ENCODE measurements around the gene FYB2. TPM values are rescaled to one million over a fixed set of nuclear protein-coding genes. Genes with fewer than 3 reads are reported as not detected.

The FYB2 gene
- total RNA-seq, 1 donor from 2014 or later, result not detected

DNA sequence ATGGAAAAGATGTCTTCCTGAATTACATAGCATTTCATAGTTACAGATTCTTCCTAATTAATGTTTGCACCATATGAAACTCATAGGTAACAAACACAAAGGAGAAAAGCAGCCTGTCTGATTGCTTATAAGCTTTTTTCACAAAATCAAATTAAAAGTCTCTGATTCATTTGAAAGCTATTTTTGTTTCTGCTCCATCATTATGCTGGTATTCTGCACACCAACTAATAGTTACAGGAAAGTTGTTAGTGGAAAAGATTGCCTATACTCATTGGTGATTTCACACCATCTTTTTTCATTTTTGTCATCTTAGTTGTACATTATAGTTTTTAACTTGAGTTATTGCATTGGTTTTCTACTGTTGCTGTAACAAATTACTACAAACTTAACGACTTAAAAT is 104.0 kb downstream of the FYB2 start:
- intact Hi-C loops (cut with micrococcal nuclease), result no loop called here

DNA sequence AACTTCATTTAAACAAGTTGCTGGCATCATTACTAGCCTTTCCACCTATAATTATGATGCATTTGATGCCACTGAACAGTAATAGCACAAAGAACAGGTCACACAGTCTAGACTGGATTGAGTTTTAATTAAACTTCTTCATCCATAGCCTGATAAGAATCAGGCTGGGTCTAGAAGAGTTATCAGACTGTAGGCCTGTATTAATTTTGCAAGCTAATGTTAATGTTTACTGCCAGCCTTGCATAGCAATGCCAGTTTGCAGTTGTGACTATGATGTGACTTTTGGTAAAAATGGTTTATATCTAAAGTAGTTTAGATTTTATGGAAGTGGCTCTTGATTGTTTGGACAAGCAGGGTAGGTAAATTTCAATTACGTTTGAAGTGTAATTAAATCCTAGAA is 106.1 kb downstream of the FYB2 start:
- intact Hi-C loops (cut with micrococcal nuclease), result loop anchor here (5.0 kb wide), 1 partner anchor 126 kb away; no protein-coding TSS in a partner anchor

DNA sequence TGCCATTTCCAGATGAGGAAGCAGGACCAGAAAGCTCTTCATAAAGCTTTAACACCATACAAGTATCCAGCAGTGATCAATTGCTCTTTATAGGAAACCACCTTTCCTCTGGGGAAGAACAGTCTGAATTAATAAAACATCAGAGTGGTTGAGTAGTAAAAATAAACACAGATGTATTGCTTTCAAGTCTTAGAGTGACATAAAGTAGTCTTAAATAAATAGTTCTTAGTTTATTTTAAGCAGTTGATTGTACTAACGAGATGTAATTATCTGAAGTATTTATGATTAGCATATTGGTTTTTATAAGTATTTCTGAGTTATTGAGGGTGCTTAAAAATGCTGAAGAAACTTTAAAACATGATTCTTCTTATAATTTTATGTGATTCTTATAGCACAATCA is 107.1 kb downstream of the FYB2 start:
- intact Hi-C loops (cut with micrococcal nuclease), result loop anchor here (5.0 kb wide), 1 partner anchor 125 kb away; no protein-coding TSS in a partner anchor

DNA sequence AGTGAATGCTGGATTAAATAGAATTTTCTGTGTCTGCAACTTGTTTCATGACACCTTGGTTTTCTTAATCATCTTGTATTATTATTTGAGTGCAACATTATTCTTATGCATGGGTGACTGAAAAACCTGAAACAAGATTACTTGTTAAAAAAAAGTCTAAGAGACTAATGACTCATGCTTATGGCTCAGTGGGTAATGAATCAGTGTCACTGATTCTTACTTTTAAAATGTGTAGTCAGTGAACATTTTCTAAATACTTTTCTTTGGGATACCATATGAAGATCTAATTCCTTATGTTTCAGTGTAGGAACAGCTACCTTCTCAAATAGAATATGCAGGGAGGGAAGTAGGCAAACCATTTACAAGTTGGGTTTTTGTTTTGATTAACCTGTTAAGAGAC is 108.6 kb downstream of the FYB2 start:
- intact Hi-C loops (cut with micrococcal nuclease), result loop anchor here (5.0 kb wide), 1 partner anchor 123 kb away; no protein-coding TSS in a partner anchor

DNA sequence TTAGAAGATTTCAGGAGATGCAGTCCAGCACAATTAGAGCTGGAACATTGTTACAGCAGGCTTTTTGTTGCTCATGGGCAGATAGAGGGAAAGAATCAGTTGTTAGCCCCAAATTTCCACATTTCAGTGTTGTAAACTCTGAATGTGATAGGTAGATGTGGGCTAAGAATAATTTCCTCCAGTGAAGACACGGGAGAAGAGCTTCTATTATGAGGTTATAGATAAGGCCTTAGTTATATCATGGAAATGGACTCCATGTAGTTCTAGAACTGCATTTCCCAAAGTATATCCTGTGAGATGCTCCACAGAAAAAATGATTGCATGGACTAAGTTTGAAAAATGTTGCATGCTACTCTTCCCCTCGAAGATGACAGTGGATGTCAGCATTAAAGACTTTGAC is 109.2 kb downstream of the FYB2 start:
- intact Hi-C loops (cut with micrococcal nuclease), result loop anchor here (2.0 to 5.0 kb wide), 2 partner anchors 111 to 123 kb away; no protein-coding TSS in a partner anchor

DNA sequence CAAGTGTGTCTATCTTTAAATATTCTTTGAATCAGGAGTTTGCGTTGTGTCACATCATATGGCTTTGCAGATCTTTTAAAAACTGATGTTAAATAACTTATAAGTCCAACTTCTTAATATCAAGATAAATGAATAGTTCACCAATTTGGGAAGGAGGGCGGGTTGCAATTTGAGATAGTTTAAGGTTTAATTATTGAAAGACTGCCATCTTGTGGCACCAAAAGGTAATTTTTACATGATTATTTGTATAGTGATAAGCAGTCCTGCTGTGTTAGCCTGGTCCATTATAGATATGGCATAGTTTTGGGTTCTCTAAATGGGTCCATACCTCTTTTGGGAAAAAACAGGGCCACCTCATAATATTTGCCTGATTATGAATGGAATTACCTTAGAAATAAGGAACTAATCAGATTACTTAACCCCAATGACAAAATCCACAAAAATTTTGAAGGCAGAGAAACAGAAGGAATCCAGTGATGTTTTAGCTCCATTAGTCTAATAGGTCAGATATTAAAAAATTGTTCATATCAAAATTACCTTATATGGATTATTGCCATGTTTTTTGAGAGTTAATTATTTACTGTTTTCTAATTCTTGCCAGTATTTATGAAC is 109.8 kb downstream of the FYB2 start:
- intact Hi-C loops (cut with micrococcal nuclease), result loop anchor here (2.0 kb wide), 1 partner anchor 111 kb away; no protein-coding TSS in a partner anchor

DNA sequence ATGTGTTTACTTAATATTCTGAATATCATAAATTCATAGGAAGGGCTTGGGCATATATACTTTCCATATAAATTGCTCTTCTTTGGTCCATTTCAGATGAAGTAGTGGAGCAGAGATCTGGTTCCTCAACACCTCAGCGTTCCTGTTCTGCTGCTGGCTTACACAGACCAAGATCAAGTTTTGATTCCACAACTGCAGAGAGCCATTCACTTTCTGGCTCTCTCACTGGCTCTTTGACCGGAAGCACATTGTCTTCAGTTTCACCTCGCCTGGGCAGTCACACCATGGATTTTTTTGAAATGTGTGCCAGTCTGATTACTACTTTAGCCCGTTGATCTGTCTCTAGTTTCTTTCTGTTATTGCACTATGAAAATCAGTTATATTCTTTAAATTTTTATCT is 111.8 kb downstream of the FYB2 start:
- intact Hi-C loops (cut with micrococcal nuclease), result no loop called here

DNA sequence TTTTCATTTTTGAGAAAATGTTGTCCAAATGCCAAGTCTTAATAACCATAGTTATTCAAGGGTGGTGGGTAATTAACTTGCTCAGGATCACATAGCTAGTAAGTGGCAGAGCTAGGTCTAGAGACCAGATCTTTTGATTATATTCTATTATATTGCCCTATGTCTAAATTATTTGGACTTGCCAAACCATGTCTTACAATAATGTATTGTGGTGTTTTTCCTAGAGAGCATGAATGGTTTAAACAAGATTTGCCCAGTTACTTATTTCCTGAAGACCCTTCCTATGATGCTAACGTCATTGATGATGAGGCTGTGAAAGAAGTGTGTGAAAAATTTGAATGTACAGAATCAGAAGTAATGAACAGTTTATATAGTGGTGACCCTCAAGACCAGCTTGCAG is 115.5 kb downstream of the FYB2 start:
- intact Hi-C loops (cut with micrococcal nuclease), result no loop called here

DNA sequence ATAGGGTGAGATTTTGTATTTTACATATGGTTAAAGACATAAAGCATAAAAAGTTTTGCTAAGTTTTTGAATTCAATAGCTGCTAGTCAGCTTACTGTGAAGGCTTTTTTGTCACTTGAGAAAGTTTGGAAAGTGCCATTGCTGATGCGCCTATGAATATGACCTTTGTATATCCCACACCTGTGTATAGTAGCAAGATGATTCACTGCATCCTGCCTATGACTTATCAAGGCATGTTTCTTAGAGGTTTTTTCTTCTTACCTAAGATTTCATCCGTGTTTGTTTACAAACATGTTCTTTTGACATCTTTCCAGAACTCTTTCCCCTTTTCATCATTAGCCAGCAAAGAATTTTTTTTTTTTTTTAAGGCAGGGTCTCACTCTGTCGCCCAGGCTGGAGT is 122.5 kb downstream of the FYB2 start:
- intact Hi-C loops (cut with micrococcal nuclease), result no loop called here

DNA sequence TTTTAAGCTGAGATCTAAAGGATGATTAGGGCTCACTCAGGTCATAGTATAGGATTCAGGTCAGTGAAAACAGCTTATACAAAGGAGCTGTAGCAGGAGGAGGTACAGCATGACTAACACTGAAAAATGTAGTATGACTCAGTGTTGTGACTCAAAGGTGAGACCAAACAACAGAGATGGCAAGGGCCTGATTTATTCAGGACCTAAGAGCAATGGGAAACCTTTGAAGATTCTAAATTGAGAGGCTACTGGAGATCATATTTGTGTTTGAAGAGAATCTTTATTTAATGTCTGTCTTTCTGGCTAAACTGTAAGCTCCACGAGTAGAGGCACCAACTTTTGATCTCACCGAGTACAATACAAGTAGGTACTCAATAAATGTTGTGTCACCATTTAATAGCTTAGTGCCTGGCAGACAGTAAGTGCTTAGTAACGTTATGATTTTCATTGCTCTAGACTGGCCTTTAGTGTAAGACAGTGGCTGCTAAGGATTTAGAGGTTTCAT is 130.6 kb downstream of the FYB2 start:
- intact Hi-C loops (cut with micrococcal nuclease), result no loop called here

DNA sequence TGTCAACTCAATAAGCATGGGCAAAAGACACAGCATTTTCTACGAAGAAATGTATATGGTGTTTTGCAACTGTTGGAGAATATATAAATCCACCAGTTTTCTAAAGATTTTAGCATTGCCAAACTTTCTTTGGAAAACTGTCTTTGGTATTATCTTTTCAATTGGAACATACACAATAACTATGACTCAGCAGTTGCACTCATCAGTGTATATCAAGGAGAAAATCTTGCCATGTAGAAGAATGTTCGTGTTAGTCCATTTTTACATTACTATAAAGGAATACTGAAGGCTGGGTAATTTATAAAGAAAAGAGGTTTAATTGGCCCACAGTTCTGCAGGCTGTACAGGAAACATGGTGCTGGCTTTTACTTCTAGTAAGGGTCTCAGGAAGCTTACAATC is 133.0 kb downstream of the FYB2 start:
- intact Hi-C loops (cut with micrococcal nuclease), result no loop called here

DNA sequence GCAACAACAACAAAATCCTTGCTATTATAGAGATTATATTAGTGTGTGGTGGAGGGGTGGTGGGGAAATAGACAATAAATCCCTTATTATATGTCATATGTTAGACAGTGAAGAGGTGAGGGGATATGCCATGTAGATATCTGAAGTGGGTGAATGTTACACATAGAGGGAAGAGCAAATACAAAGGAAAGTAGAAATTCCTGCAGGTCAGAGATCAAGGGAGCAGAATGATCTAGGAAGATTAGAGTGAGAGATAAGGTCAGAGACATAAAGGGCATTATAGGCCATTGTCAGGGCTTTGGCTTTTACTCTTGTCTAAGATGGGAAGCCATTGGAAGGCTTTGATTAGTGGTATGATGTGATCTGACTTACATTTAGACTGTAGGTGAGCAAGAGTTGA is 135.6 kb downstream of the FYB2 start:
- intact Hi-C loops (cut with micrococcal nuclease), result no loop called here

DNA sequence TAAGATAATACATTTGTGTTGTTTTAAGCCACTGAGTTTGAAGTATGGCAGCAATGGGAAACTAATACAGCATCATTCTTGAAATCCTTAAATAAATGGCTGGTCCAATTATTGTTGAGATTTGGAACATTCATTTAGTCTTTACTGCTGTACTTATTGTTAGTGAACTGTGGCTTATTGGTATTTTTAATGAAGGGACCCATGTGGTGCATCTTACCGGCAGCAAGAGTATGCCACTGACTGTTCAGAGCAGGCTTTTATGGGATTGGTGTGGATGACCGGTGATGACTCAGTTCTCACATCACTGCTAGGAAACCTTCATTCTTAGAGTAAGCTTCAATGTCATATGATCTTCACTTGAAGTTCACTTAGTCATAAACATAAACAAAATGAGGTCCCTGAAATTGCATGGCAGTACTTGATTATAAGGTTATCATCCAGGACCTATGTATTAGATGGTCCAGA is 142.6 kb downstream of the FYB2 start:
- intact Hi-C loops (cut with micrococcal nuclease), result no loop called here

DNA sequence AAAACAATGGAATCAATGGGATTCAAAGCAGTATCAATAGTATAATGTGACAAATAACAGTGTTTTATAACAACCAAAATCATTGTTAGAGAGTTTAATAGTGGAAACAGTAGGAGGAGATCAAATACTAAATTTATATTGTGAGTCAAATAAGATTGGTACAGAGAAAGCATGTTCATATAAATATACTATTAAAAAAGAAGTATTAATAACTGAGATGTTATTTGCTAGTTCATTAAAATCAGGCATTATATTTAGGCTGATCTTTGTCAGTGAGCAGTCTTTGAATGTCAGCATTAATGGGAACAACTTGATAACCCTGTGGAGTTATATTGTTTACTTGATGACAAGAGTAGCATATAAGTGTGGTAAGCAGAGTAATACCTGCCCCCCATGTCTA is 143.4 kb downstream of the FYB2 start:
- intact Hi-C loops (cut with micrococcal nuclease), result no loop called here

DNA sequence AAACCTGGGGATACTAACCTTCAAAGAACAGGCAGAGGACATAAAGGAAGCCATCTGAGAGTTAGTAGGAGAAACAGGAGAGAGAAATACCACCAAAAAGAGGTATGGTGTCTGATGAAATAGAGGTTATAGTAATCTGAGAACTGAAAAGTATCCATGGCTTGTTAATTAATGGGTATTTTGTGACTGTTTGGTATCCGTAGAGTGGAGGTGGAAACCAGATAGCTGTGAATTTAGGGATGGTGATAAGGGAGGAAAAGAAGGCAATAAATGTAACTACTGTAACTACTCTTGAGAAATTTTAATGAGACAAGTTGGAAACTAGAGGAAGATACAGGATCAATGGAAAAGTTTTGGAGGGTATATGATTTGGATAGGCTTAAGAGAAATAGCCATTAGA is 146.6 kb downstream of the FYB2 start:
- intact Hi-C loops (cut with micrococcal nuclease), result no loop called here

DNA sequence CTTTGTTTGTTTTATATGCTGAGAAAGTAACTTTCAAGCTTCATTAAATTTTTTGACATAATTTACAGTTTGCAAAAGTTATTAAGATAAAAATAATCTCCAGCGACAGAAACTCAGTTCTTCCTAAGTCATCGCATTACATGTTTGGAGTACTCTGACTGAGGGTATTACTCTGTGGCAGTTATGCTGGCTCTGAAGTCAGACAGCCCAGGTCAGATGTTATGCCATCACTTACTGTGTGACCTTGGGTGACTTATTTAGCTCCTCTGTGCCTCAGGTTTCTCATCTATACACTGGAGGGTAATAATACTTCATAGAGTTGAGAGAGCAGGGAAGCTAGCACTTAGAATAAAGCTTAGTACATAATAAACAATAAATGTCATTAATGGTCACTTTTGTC is 147.7 kb downstream of the FYB2 start:
- intact Hi-C loops (cut with micrococcal nuclease), result no loop called here

DNA sequence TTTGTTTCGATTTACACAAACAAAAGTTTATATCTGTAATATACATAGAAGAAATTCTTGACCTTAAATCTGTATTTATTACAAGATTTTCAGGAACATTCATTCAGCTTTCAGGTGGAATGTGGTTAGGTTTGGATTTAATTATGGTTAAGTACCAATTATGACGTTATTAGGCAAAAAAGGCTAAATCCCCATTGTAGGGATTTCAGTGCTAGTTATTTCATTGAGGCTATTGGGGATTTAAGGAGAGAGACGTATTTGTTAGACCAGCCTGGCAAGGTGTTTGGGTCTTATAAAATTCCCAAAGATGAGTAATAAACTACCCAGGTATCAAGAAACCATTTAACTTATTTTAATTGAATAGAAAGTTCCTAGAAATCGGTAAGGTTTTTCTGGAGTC is 148.1 kb downstream of the FYB2 start:
- intact Hi-C loops (cut with micrococcal nuclease), result no loop called here

DNA sequence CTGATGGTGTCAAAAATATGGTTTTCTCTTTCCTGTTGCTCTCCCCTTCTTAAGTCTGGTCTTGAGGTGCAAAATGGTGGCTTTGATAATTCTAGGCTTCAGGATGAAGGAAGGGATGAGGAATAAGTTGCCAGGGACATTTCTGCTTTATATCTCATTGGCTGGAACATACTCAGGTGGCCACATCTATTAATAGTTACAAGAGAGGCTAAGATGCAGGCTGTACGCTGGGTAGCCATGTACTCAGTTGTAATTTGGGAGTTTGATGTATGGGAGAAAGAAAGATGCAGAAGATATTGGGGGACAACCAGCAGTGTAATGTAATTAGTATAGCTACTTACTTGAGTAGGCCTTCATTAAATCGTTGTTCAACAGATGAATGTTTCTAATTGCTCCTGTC is 148.9 kb downstream of the FYB2 start:
- intact Hi-C loops (cut with micrococcal nuclease), result no loop called here

Other genes starting within 250 kb of the FYB2 start
- gene PLPP3, start 239.8 kb downstream of the FYB2 start, total RNA-seq, result not detected in 2 replicates
- gene PRKAA2, start 174.1 kb downstream of the FYB2 start, total RNA-seq, result not detected in 2 replicates
- not detected in 2 replicates for gene C8A, start 35.4 kb upstream of the FYB2 start, total RNA-seq
- not detected in 2 replicates for gene C8B, start 146.6 kb upstream of the FYB2 start, total RNA-seq

All from T-helper 1 cell treated with Interleukin-12 subunit alpha and Interleukin-12 subunit beta and Interleukin-4 antibody, amounts not matched to agents 30 ng/mL and 1 ng/mL, for 36 hours (primary cell).